HFFc6 (cell line): ENCODE measurements around the gene TMEM121. TPM values are rescaled to one million over a fixed set of nuclear protein-coding genes. Genes with fewer than 3 reads are reported as not detected.
"Not testable (repeated sequence)": the region's sequence is repeated elsewhere in the genome, so short reads cannot be mapped to it uniquely, and the experiment has no call there.

Experiments
- DNase-seq: peaks from one replicate; pipeline ENCODE4 v3.0.0-alpha.2; 2018
- H3K27ac Mint-ChIP-seq: 2 replicates; pipeline ENCODE4 v1.8.0; 2020; ENCODE audit warnings: mild to moderate bottlenecking, mixed read lengths
- H3K27me3 Mint-ChIP-seq: 2 replicates; pipeline ENCODE4 v1.8.0; 2021; ENCODE audit warnings: mild to moderate bottlenecking, moderate library complexity, mixed read lengths; ENCODE audit not compliant: insufficient read depth
- H3K36me3 Mint-ChIP-seq: 2 replicates; pipeline ENCODE4 v1.8.0; 2021; ENCODE audit warnings: low read depth, mixed read lengths
- H3K4me1 Mint-ChIP-seq: 2 replicates; pipeline ENCODE4 v1.8.0; 2020; ENCODE audit warnings: low read depth, mixed read lengths
- H3K4me3 Mint-ChIP-seq: 2 replicates; pipeline ENCODE4 v1.8.0; 2020; ENCODE audit warnings: mild to moderate bottlenecking, moderate library complexity, mixed read lengths
- H3K9me3 Mint-ChIP-seq: 2 replicates; pipeline ENCODE4 v1.8.0; 2020; ENCODE audit warnings: mild to moderate bottlenecking, mixed read lengths
- CTCF ChIP-seq: fragments of 200-600 bp; sonication (generic); IDR thresholded peaks from 2 replicates; pipeline ENCODE4 v1.5.0; 2021; ENCODE audit warnings: antibody characterized with exemption, mild to moderate bottlenecking
- total RNA-seq, 6 experiments: library from RNA; stranded (reverse); fragmentation: NEBNext Ultra II Directional; extraction: Animal tissue kit (Norgen Biotek cat#: 25700); gene quantifications; 2 replicates in 1 of 6; 3 replicates in 5 of 6; pipeline ENCODE4 v1.2.3, GENCODE V29; 2021

TMEM121 gene
- total RNA-seq, 6 experiments from 2014 or later: 3.0 to 4.2 (median 3.4) TPM

GRCh38 chr14:105568859-105569766, 42.7 kb downstream of the TMEM121 start:
- Mint-ChIP-seq H3K27me3 (peaks cover 1% of the 10 kb centered on the region), H3K4me1 (no peaks in the 10 kb centered on the region), H3K27ac (no peak overlapping the region), H3K4me3 (no peak overlapping the region), H3K36me3 (no peaks in the 10 kb centered on the region; the same call in 1 of the 2 replicates), H3K9me3 (peaks cover 32% of the 10 kb centered on the region)
- no peak for TF ChIP-seq CTCF
- DNase-seq: no peak

- Mint-ChIP-seq H3K27ac (no peak overlapping the region), H3K27me3 (peaks cover 1% of the 10 kb centered on the region), H3K9me3 (peaks cover 27% of the 10 kb centered on the region), H3K4me1 (no peaks in the 10 kb centered on the region), H3K36me3 (no peaks in the 10 kb centered on the region; the same call in 1 of the 2 replicates), H3K4me3 (no peak overlapping the region)
- no peak for TF ChIP-seq CTCF
- no peak for DNase-seq
Measured at GRCh38 chr14:105570482-105570881, 44.1 kb downstream of the TMEM121 start.

GRCh38 chr14:105571181-105571951, 45.0 kb downstream of the TMEM121 start:
- H3K9me3 Mint-ChIP-seq: peaks cover 31% of the 10 kb centered on the region
- DNase-seq, H3K36me3 Mint-ChIP-seq, H3K4me3 Mint-ChIP-seq, H3K27me3 Mint-ChIP-seq, H3K4me1 Mint-ChIP-seq, H3K27ac Mint-ChIP-seq: not testable (repeated sequence)

- not testable (repeated sequence) for H3K27ac Mint-ChIP-seq, H3K4me1 Mint-ChIP-seq, DNase-seq, H3K4me3 Mint-ChIP-seq, H3K27me3 Mint-ChIP-seq, H3K36me3 Mint-ChIP-seq
- H3K9me3 Mint-ChIP-seq: peaks cover 36% of the 10 kb centered on the region
Measured at GRCh38 chr14:105572063-105572462, 45.7 kb downstream of the TMEM121 start.

- not testable (repeated sequence) for H3K4me3 Mint-ChIP-seq, H3K27me3 Mint-ChIP-seq, DNase-seq, H3K4me1 Mint-ChIP-seq, H3K27ac Mint-ChIP-seq, H3K36me3 Mint-ChIP-seq
- peaks cover 36% of the 10 kb centered on the region for H3K9me3 Mint-ChIP-seq
Measured at GRCh38 chr14:105573841-105574240, 47.5 kb downstream of the TMEM121 start.

- not testable (repeated sequence) for DNase-seq, H3K36me3 Mint-ChIP-seq, H3K4me1 Mint-ChIP-seq, H3K27me3 Mint-ChIP-seq, H3K27ac Mint-ChIP-seq, H3K4me3 Mint-ChIP-seq
- H3K9me3 Mint-ChIP-seq: peaks cover 31% of the 10 kb centered on the region
Measured at GRCh38 chr14:105574411-105574810, 48.0 kb downstream of the TMEM121 start.

- H3K9me3 Mint-ChIP-seq: peaks cover 30% of the 10 kb centered on the region
- not testable (repeated sequence) for H3K4me1 Mint-ChIP-seq, H3K27ac Mint-ChIP-seq, H3K36me3 Mint-ChIP-seq, H3K27me3 Mint-ChIP-seq, DNase-seq, H3K4me3 Mint-ChIP-seq
Measured at GRCh38 chr14:105575016-105575700, 48.8 kb downstream of the TMEM121 start.
